Transverse colon (tissue), 4 donors: Measurements from ENCODE around the gene TRAIP. TPM values are rescaled to one million over a fixed set of nuclear protein-coding genes. Genes with fewer than 3 reads are reported as not detected.
A peak's percentile ranks its signal among the peaks of the same experiment; 100 is the strongest.

Source experiments
- DNase-seq: peaks from one replicate; pipeline ENCODE4 v3.0.0-alpha.2; 2019
- H3K27ac ChIP-seq, 4 donors: fragments of 200-600 bp; sonication (generic); 2 replicates each; pipeline ENCODE4 v1.5.1; 2016 to 2018; ENCODE audit warnings: inconsistent platforms in 4 of 4
- H3K27me3 ChIP-seq: fragments of 200-600 bp; sonication (generic); 2 replicates; pipeline ENCODE4 v1.5.1; 2017; ENCODE audit warnings: inconsistent platforms
- H3K36me3 ChIP-seq, 4 donors: fragments of 200-600 bp; sonication (generic); 2 replicates each; pipeline ENCODE4 v1.5.1; 2017 to 2019; ENCODE audit warnings: inconsistent platforms in 4 of 4
- H3K4me1 ChIP-seq, 4 donors: fragments of 200-600 bp; sonication (generic); 2 replicates each; pipeline ENCODE4 v1.5.1; 2017 to 2020; ENCODE audit warnings: inconsistent platforms in 4 of 4
- H3K4me3 ChIP-seq, 4 donors: fragments of 200-600 bp; sonication (generic); 1 replicate in 1 of 4; 2 replicates in 3 of 4; pipeline versions ENCODE4 v1.5.1 to v1.6.1; 2017 to 2019; ENCODE audit warnings: inconsistent platforms in 4 of 4
- H3K9me3 ChIP-seq, 2 donors: fragments of 200-600 bp; sonication (generic); 2 replicates each; pipeline ENCODE4 v1.5.1; 2017 to 2019; ENCODE audit warnings: inconsistent platforms in 2 of 2
- EP300 ChIP-seq: sonication (generic); formaldehyde crosslinking; IDR thresholded peaks from one replicate; pipeline ENCODE4 v1.6.1; 2017; ENCODE audit warnings: antibody characterized with exemption, low read depth
- POLR2A ChIP-seq: fragments of 450-650 bp; IDR thresholded peaks from one replicate; pipeline ENCODE4 v1.6.1; 2016; ENCODE audit warnings: antibody characterized with exemption, mild to moderate bottlenecking, moderate library complexity
- POLR2AphosphoS5 ChIP-seq, 3 donors: sonication (generic); formaldehyde crosslinking; IDR thresholded peaks; one replicate each; pipeline ENCODE4 v1.6.1; 2016; ENCODE audit warnings: antibody characterized with exemption in 3 of 3
- WGBS, 2 donors: methylation state at CpG; one replicate each; pipeline ENCODE4 v1.1.5; 2018; ENCODE audit warnings: low coverage in 1 of 2; 5-methylcytosine and 5-hydroxymethylcytosine counted together
- in situ Hi-C, 4 donors: fragments of 200-750 bp; cut with MboI; loops; one replicate each; pipeline versions ENCODE4 v1.15.0 to v1.15.1; 2017; ENCODE audit warnings: low sequenced_read_pairs in 3 of 4, low pct_ligation_motif_present in 1 of 4, low pct_unique_long_range_greater_than_20kb in 1 of 4
- intact Hi-C: fragments of 100-400 bp; cut with DNase I; formaldehyde crosslinking; loops from one replicate; pipeline ENCODE4 v1.15.1; 2023; ENCODE audit warnings: low total_unique reads
- total RNA-seq, 4 donors: library from RNA; depleted of rRNA; stranded (reverse); fragments of >200 nt; gene quantifications; one replicate each; pipeline ENCODE4 v1.1.0, GENCODE V29; 2016
- TF ChIP-seq, protein P1 (sequence below), 5 experiments: fragments of 200-600 bp in 3 of 5; fragments of 450-650 bp in 2 of 5; sonication (generic) in 3 of 5; IDR thresholded peaks; 1 replicate in 2 of 5; 2 replicates in 3 of 5; pipeline ENCODE4 v1.5.1; 2016 to 2017; ENCODE audit warnings: antibody characterized with exemption in 5 of 5, inconsistent platforms in 3 of 5, mild to moderate bottlenecking in 2 of 5, moderate library complexity in 1 of 5

Gene TRAIP
- total RNA-seq, 4 donors from 2014 or later = 1.2 to 1.7 (median 1.6) TPM

DNA sequence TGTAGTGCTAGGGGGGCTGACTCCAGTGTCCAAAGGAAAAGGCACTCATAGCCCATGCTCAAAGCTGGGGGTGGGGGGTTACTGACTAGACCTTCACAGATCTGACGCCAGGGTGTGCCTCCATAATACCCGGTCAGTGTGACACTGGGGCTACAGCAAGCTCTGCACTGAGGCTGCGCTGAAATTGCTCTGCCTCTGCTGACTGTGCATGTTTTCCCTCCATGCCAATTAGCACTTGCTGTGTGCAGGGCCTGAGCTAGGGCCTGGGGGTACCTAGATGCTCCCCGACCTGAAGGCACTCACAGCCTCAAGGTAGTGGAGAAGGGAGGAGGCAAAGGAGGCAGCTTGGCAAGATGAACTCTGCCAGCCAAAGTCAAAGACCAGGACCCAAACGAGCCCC, 8.1 kb upstream of the TRAIP start:
- in situ Hi-C loops = no loop called here
- TF ChIP-seq POLR2AphosphoS5 (IDR thresholded peaks at IDR 0.05) = no peak
- TF ChIP-seq EP300 = no peak
- TF ChIP-seq POLR2A = no peak
- TF ChIP-seq, protein P1, sequence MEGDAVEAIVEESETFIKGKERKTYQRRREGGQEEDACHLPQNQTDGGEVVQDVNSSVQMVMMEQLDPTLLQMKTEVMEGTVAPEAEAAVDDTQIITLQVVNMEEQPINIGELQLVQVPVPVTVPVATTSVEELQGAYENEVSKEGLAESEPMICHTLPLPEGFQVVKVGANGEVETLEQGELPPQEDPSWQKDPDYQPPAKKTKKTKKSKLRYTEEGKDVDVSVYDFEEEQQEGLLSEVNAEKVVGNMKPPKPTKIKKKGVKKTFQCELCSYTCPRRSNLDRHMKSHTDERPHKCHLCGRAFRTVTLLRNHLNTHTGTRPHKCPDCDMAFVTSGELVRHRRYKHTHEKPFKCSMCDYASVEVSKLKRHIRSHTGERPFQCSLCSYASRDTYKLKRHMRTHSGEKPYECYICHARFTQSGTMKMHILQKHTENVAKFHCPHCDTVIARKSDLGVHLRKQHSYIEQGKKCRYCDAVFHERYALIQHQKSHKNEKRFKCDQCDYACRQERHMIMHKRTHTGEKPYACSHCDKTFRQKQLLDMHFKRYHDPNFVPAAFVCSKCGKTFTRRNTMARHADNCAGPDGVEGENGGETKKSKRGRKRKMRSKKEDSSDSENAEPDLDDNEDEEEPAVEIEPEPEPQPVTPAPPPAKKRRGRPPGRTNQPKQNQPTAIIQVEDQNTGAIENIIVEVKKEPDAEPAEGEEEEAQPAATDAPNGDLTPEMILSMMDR (IDR thresholded peaks at IDR 0.05) = no peak
- peaks cover 5 to 7% (median 6%) of the 10 kb centered on the region in 4 donors for H3K4me1 ChIP-seq
- H3K4me3 ChIP-seq = no peak overlapping the region
- H3K9me3 ChIP-seq = no peaks in the 10 kb centered on the region
- intact Hi-C loops = no loop called here
- H3K27me3 ChIP-seq = peaks cover 38% of the 10 kb centered on the region
- DNase-seq = no peak
- no peak overlapping the region for H3K27ac ChIP-seq
- 31% methylated on average over 2 of the region's 5 CpGs; no CpG with 5 or more reads in 1 of the 2 donors for WGBS, 2 donors
- H3K36me3 ChIP-seq = no peaks in the 10 kb centered on the region

DNA sequence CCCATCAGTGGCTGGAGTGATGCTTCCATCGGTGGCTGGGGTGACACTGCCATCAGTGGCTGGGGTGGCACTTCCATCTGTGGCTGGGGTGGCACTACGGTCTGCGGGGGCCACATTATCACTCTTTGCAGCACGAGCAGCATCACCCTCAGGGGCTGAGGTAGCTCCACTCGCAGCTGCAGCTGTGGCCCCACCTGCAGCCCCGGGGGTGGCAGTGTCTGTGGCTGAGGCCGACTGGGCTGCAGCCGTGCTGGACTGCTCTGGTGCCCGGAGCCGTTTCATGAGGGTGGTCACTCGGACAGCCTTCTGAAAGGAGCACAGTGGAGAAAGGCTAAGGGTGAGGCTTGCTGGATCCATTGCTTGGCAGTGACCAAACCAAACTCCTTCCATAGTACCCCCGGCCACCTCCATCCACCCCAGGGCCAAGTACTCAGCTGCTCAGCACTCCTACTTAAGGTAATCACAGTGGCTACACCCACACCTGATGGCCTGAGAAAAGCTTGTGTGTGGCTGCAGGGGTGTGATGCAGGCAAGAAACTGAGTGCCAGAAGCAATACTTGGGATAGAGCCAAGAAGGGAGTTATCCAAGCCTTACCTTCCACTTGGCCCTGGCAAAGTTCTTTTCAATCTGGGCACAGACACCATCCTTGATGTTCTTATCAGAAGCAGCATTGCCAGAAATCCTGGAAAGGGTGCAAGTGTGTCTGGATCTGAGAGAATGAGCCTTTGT, 3.4 kb upstream of the TRAIP start:
- in situ Hi-C loops = no loop called here
- no peaks in the 10 kb centered on the region for H3K36me3 ChIP-seq
- peaks cover 7% of the 10 kb centered on the region for H3K27me3 ChIP-seq
- no peak overlapping the region for H3K27ac ChIP-seq
- DNase-seq = no peak
- intact Hi-C loops = no loop called here
- 89% methylated on average over 11 of the region's 12 CpGs; no CpG with 5 or more reads in 1 of the 2 donors for WGBS, 2 donors
- TF ChIP-seq POLR2AphosphoS5 (IDR thresholded peaks at IDR 0.05) = no peak
- no peak for TF ChIP-seq EP300
- TF ChIP-seq, protein P1 (IDR thresholded peaks at IDR 0.05) = no peak
- TF ChIP-seq POLR2A = no peak
- H3K4me3 ChIP-seq = no peak overlapping the region
- no peaks in the 10 kb centered on the region for H3K9me3 ChIP-seq
- peaks cover 6 to 14% (median 9%) of the 10 kb centered on the region in 4 donors for H3K4me1 ChIP-seq

DNA sequence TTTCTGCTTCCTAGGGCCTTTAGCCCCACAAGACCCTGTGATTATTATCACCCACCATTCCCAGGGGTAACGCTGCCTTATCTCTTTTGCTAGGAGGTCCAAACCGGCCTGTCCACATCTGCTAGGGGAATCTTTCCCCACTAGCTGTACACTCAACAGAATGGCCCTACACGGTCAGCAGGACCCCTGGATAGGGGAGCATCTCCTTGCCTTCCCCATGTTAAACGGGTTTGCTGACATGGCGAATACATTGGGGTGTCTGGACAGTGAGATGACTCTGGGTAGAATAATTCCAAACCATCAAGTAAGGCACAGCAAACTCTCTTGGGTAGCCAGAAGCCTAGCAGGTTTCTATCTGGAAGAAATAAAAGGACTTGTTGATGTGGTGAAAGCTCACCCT, 702 bp downstream of the TRAIP start:
- no peaks in the 10 kb centered on the region for H3K36me3 ChIP-seq
- intact Hi-C loops = no loop called here
- DNase-seq = no peak
- no peaks in the 10 kb centered on the region for H3K9me3 ChIP-seq
- peaks cover 6 to 14% (median 9%) of the 10 kb centered on the region in 4 donors for H3K4me1 ChIP-seq
- in situ Hi-C loops = no loop called here
- no peaks in the 10 kb centered on the region for H3K27me3 ChIP-seq
- H3K4me3 ChIP-seq = peak overlapping the region in 2 of 4 donors; percentile 60 to 74
- TF ChIP-seq POLR2A (no peak), EP300 (no peak), POLR2AphosphoS5 (IDR thresholded peaks at IDR 0.05) (no peak)
- TF ChIP-seq, protein P1 (IDR thresholded peaks at IDR 0.05) = no peak
- 62% methylated on average over 5 of the region's 5 CpGs; no CpG with 5 or more reads in 1 of the 2 donors for WGBS, 2 donors
- H3K27ac ChIP-seq = peak overlapping the region in 1 of 4 donors; percentile 80

DNA sequence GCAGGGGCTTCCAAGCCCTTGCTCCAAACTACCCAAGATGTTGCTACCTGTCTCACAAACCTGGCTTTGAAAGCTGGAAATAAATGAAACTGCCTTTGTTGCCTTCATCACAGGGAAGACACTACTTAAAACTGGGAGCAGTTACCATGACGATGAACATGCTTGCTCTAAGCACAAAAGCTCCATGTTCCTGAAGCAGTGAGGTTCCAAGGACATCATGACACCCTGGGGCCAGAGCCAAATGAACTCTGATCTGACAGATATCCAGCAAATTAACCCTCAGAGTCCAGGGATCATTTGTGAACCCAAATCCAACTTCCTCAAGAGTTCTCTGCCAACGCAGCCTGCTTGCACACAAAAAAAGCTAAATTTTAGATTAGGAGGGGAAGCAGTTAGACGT, 10.7 kb downstream of the TRAIP start:
- Histone ChIP-seq H3K27me3 (no peaks in the 10 kb centered on the region), H3K36me3 (no peaks in the 10 kb centered on the region), H3K4me1 (no peaks in the 10 kb centered on the region), H3K27ac (no peak overlapping the region), H3K4me3 (no peak overlapping the region), H3K9me3 (no peaks in the 10 kb centered on the region)
- intact Hi-C loops = loop anchor here (10.0 kb wide), 1 partner anchor 141 kb away; no protein-coding TSS in a partner anchor
- in situ Hi-C loops = loop anchor here in 1 of 4 donors (10.0 kb wide), 1 partner anchor 141 kb away; no protein-coding TSS in a partner anchor
- 84 to 94% methylated on average over 3 of the region's 3 CpGs for WGBS, 2 donors
- DNase-seq = no peak
- TF ChIP-seq EP300 (no peak), POLR2AphosphoS5 (IDR thresholded peaks at IDR 0.05) (no peak), POLR2A (no peak)
- TF ChIP-seq, protein P1 (IDR thresholded peaks at IDR 0.05) = no peak
